Ishikawa (cell line): ENCODE measurements around the gene IL36RN.

Source experiments
- CEBPB ChIP-seq: IDR thresholded peaks from 2 replicates; pipeline ENCODE4 v1.6.1; 2012
- CREB1 ChIP-seq: IDR thresholded peaks from 2 replicates; pipeline ENCODE4 v1.6.1; 2012; ENCODE audit warnings: low read depth
- EGR1 ChIP-seq: IDR thresholded peaks from 2 replicates; pipeline ENCODE4 v1.6.1; 2012
- EP300 ChIP-seq: IDR thresholded peaks from 2 replicates; pipeline ENCODE4 v1.6.1; 2012; ENCODE audit warnings: borderline replicate concordance
- FOXM1 ChIP-seq: IDR thresholded peaks from 2 replicates; pipeline ENCODE4 v1.6.1; 2012; ENCODE audit warnings: low read depth, borderline replicate concordance
- MAX ChIP-seq: IDR thresholded peaks from 2 replicates; pipeline ENCODE4 v1.6.1; 2012
- NFIC ChIP-seq: IDR thresholded peaks from 2 replicates; pipeline ENCODE4 v1.6.1; 2012
- RAD21 ChIP-seq: IDR thresholded peaks from 2 replicates; pipeline ENCODE4 v1.6.1; 2012; ENCODE audit warnings: low read depth
- REST ChIP-seq: IDR thresholded peaks from 2 replicates; pipeline ENCODE4 v1.6.1; 2012; ENCODE audit warnings: low read depth, mild to moderate bottlenecking
- TAF1 ChIP-seq: IDR thresholded peaks from 2 replicates; pipeline ENCODE4 v1.6.1; 2012; ENCODE audit warnings: low read depth, mild to moderate bottlenecking
- TCF12 ChIP-seq: IDR thresholded peaks from 2 replicates; pipeline ENCODE4 v1.6.1; 2012; ENCODE audit warnings: low read depth
- TEAD4 ChIP-seq: IDR thresholded peaks from 2 replicates; pipeline ENCODE4 v1.6.1; 2012
- USF1 ChIP-seq: IDR thresholded peaks from 2 replicates; pipeline ENCODE4 v1.6.1; 2012
- YY1 ChIP-seq: IDR thresholded peaks from 2 replicates; pipeline ENCODE4 v1.6.1; 2012; ENCODE audit warnings: low read depth
- ZBTB7A ChIP-seq: IDR thresholded peaks from 2 replicates; pipeline ENCODE4 v1.6.1; 2012; ENCODE audit warnings: low read depth

IL36RN gene

GRCh38 chr2:113083296-113083695 lies 24.3 kb downstream of the IL36RN start:
- TF ChIP-seq NFIC (no peak), TCF12 (no peak), CEBPB (no peak), USF1 (no peak), EGR1 (no peak), RAD21 (no peak), EP300 (no peak), TAF1 (no peak), MAX (no peak)

- TF ChIP-seq USF1 (no peak), NFIC (no peak), TCF12 (no peak), REST (no peak), TEAD4 (no peak), YY1 (no peak), EP300 (no peak), MAX (0 out of 2 replicates have a peak, but pooled peaks have one; percentile 26), ZBTB7A (no peak), CREB1 (no peak), EGR1 (no peak), TAF1 (no peak), FOXM1 (no peak), RAD21 (peak; percentile 50), CEBPB (no peak)
Observed at GRCh38 chr2:113084249-113085000, 25.4 kb downstream of the IL36RN start.

- TF ChIP-seq TAF1, result no peak
- TF ChIP-seq CEBPB, result no peak
- TF ChIP-seq EGR1, result no peak
- TF ChIP-seq CREB1, result no peak
- TF ChIP-seq TEAD4, result no peak
- no peak for TF ChIP-seq YY1
- no peak for TF ChIP-seq RAD21
- no peak for TF ChIP-seq TCF12
- no peak for TF ChIP-seq ZBTB7A
- no peak for TF ChIP-seq USF1
- no peak for TF ChIP-seq EP300
- no peak for TF ChIP-seq FOXM1
- TF ChIP-seq NFIC, result no peak
- TF ChIP-seq MAX, result no peak
- TF ChIP-seq REST, result no peak
Observed at GRCh38 chr2:113085542-113085941, 26.5 kb downstream of the IL36RN start.

GRCh38 chr2:113088213-113088992 lies 29.4 kb downstream of the IL36RN start:
- TF ChIP-seq REST (peak; percentile 61; the same call in 1 of the 2 replicates), TEAD4 (no peak)
